ENCODE measurements around the gene CHST8.

The CHST8 gene

DNA sequence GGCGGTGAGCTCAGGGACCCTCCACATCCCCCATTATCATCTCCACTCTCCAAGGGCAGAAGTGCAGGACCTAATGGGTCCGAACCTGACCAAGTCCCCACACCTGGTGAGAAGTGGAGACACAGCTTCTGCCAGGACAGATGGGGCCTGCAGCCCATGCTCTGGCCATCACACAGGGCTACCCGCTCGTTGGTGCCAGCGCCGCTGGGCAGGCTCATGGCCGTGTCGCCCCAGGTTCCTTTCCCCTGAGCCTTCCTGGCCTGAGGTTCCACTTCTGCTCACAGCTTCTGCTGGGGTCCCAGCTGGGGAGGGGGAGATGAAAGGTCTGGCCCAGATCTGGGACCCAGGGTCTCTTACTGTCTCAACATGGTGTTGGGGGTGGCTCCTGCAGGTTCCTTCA, 126.5 kb downstream of the CHST8 start:
- no peak overlapping the region for H3K4me3 ChIP-seq (ENCODE audit: low read depth, low read length)
- TF ChIP-seq, protein P1, sequence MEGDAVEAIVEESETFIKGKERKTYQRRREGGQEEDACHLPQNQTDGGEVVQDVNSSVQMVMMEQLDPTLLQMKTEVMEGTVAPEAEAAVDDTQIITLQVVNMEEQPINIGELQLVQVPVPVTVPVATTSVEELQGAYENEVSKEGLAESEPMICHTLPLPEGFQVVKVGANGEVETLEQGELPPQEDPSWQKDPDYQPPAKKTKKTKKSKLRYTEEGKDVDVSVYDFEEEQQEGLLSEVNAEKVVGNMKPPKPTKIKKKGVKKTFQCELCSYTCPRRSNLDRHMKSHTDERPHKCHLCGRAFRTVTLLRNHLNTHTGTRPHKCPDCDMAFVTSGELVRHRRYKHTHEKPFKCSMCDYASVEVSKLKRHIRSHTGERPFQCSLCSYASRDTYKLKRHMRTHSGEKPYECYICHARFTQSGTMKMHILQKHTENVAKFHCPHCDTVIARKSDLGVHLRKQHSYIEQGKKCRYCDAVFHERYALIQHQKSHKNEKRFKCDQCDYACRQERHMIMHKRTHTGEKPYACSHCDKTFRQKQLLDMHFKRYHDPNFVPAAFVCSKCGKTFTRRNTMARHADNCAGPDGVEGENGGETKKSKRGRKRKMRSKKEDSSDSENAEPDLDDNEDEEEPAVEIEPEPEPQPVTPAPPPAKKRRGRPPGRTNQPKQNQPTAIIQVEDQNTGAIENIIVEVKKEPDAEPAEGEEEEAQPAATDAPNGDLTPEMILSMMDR (IDR thresholded peaks at IDR 0.05; ENCODE audit: low read depth, low read length) = no peak

DNA sequence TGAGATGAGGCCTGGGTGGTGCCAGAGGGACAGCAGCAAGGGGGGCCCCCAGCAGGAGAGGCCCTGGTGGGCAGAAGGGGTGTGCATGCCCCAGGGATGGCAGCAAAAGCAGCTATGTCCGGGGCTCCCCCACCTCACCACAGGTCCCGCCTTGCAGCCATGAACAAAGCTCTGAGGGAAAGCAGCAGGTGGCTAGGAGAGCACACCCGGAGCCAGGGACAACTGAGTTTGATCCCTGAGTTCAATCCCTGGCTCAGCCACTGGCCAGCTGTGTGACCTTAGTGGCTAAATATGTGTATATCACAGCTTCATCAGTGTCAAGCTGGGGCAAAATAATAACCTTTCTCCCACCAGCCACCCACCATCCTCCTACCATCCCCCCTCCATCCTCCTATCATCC, 127.3 kb downstream of the CHST8 start:
- TF ChIP-seq, protein P1 (IDR thresholded peaks at IDR 0.05; ENCODE audit: low read depth, low read length) = no peak

DNA sequence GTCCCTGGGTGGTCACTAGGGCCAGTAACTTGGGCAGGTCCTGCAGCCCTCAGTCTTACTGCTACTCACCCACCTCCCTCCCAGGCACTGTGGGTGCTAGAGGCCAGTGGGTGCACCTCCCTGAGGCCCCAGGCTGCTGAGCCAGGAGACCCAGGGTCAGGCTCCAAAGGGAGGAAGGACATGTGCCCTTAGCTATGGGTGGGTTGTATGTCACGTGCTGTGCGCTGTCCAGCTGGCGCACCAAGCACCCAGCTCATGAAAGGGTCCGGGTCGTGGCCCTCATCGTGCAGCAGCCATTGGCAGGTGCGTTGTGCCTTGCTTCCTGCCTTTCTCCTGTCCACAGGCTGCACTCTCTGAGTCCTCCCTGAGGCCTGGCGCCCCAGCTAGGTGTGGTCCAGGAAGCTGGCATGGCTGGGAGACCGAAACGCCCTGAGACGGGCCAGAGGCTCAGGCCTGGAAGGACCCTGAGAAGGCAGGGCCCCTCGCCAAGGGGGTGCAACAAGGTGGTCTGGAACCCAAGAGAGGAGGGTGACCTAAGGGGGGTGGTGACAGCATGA, 127.9 kb downstream of the CHST8 start:
- H3K4me3 ChIP-seq (ENCODE audit: low read depth, low read length) = no peak overlapping the region
- TF ChIP-seq, protein P1 (IDR thresholded peaks at IDR 0.05; ENCODE audit: low read depth, low read length) = no peak

More for the DNA sequence above, 127.3 kb downstream of the CHST8 start:
- H3K4me3 ChIP-seq (ENCODE audit: low read depth, low read length) = no peak overlapping the region

- TF ChIP-seq, protein P1 (IDR thresholded peaks at IDR 0.05; ENCODE audit: low read depth, low read length) = no peak
- H3K4me3 ChIP-seq (ENCODE audit: low read depth, low read length) = no peak overlapping the region
Observed at GRCh38 chr19:33750587-33751435, 129.1 kb downstream of the CHST8 start.

DNA sequence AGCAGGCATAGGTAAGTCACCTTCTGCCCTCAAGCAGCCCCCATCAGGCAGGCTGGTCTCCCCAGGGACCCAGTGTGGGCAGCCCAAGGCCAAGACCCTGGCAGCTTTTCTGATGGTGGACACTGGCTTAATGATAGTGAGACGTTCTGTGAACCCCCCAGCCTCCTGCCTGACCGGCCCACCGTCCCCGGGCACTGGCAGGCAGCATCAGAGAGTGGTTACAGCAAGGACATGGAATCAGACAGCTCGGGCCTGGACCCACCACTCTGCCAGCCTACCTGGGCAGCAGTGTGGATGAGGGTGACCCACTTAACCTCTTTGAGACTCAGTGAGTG, 129.7 kb downstream of the CHST8 start:
- TF ChIP-seq, protein P1 (IDR thresholded peaks at IDR 0.05; ENCODE audit: low read depth, low read length) = no peak
- H3K4me3 ChIP-seq (ENCODE audit: low read depth, low read length) = no peak overlapping the region

DNA sequence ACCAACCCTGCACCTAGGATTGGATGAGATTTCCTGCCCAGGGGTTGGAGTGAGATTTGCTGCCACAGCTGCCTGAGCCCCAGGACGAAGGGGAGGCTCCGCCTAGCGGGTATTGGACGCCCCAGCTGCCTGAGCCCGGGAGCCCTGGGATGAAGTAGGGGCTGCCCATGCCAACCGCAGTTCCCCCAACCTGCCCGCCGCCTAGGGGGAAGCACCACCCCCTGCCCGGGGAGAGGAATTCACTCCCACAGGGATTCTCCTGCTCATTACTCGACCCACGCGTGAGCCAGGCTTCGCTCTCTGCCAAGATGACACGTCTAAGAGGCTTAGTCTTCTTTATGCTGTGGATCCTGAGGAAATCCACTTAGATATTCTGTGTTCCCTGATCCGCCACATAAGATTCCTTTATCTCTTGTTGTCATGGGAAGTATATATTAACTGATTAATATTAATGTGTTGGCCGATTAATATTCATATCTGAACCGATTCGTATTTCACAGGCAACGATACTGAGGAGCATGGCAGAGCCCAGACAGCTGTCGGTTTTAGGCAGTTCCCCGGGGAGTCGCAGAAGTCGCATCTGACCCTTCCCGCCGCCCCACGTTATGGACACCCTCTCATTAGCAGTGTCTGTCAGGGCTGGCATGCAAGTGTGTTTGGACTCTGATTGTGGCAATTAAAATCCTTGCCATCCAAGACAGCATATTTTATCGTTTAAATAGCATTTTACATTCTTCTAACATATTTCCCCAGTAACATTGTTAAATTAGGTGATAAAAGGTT, 130.5 kb downstream of the CHST8 start:
- TF ChIP-seq, protein P1 (IDR thresholded peaks at IDR 0.05; ENCODE audit: low read depth, low read length) = no peak
- no peak overlapping the region for H3K4me3 ChIP-seq (ENCODE audit: low read depth, low read length)

- H3K4me3 ChIP-seq (ENCODE audit: low read depth, low read length) = no peak overlapping the region
- TF ChIP-seq, protein P1 (IDR thresholded peaks at IDR 0.05; ENCODE audit: low read depth, low read length) = no peak
Observed at GRCh38 chr19:33752945-33753344, 131.2 kb downstream of the CHST8 start.
